ENCODE results near the gene WDTC1. TPM values are rescaled to one million over a fixed set of nuclear protein-coding genes. Genes with fewer than 3 reads are reported as not detected.

Gene WDTC1
- total RNA-seq, 1 experiment from 2014 or later, result 26.6 TPM

- no peak for TF ChIP-seq SP1 (IDR thresholded peaks at IDR 0.05; ENCODE audit: low read depth)
- no peak for TF ChIP-seq ZBTB33 (IDR thresholded peaks at IDR 0.05; ENCODE audit: extremely low read depth, insufficient replicate concordance, low read length)
- no peak for TF ChIP-seq ZFX (IDR thresholded peaks at IDR 0.05)
These were observed 33.1 kb upstream of the WDTC1 start (continued) for GRCh38 chr1:27201295-27201694.

GRCh38 chr1:27203946-27204345 lies 30.5 kb upstream of the WDTC1 start:
- no TSS peak for BruUV-seq (replicated peaks)
- Histone ChIP-seq H3K79me2 (ENCODE audit: insufficient read depth, low read length) (no peaks in the 10 kb centered on the region), H3K9ac (ENCODE audit: low read length) (no peak overlapping the region), H2AFZ (ENCODE audit: low read depth, low read length, poor library complexity, severe bottlenecking) (no peak overlapping the region), H3K4me2 (ENCODE audit: low read length) (no peak overlapping the region), H3K36me3 (ENCODE audit: control insufficient read depth in 1 of 2, insufficient read depth in 2 of 2, low read length in 2 of 2) (no peaks in the 10 kb centered on the region), H4K20me1 (ENCODE audit: insufficient read depth) (no peaks in the 10 kb centered on the region), H3K9me3 (ENCODE audit: control insufficient read depth in 1 of 2, insufficient read depth in 1 of 2, low read depth in 1 of 2, low read length in 2 of 2) (no peaks in the 10 kb centered on the region), H3K27me3 (ENCODE audit: insufficient read depth, low read length) (no peaks in the 10 kb centered on the region), H3K9me2 (ENCODE audit: insufficient read depth) (no peaks in the 10 kb centered on the region), H3K4me3 (replicated peaks in 1 of 2; ENCODE audit: low read depth in 1 of 2, low read length in 2 of 2) (no peak overlapping the region), H3K4me1 (ENCODE audit: control insufficient read depth in 1 of 2, insufficient read depth in 2 of 2, low read length in 2 of 2) (no peaks in the 10 kb centered on the region), H3K27ac (ENCODE audit: low read depth, low read length) (no peak overlapping the region)
- intact Hi-C loops (cut with micrococcal nuclease), result no loop called here
- no peak for ATAC-seq
- no peak for DNase-seq (ENCODE audit: low read depth, low spot score)
- ChIA-PET POLR2A (no interaction called here), CTCF (no interaction called here), RAD21 (ENCODE audit: low non-redundant PET in 1 of 2, low total read pairs in 2 of 2, uncharacterized antibody in 2 of 2, unreplicated experiment in 2 of 2) (no interaction called here)
- TF ChIP-seq MAX (IDR thresholded peaks at IDR 0.05) (no peak), ZFX (IDR thresholded peaks at IDR 0.05) (no peak), YY1 (IDR thresholded peaks at IDR 0.05; ENCODE audit: extremely low read depth, insufficient replicate concordance, low read depth, low read length) (no peak), FOSL1 (IDR thresholded peaks at IDR 0.05; ENCODE audit: low read depth) (no peak), SRF (IDR thresholded peaks at IDR 0.05; ENCODE audit: low read depth) (no peak), EZH2phosphoT487 (IDR thresholded peaks at IDR 0.05; ENCODE audit: borderline replicate concordance) (no peak), REST (IDR thresholded peaks at IDR 0.05; ENCODE audit: low read depth) (no peak), RAD21 (IDR thresholded peaks at IDR 0.05; ENCODE audit: low read depth) (no peak), TCF7L2 (IDR thresholded peaks at IDR 0.05; ENCODE audit: borderline replicate concordance, extremely low read depth, insufficient read depth, insufficient read length) (no peak), CTCF (IDR thresholded peaks at IDR 0.05 in 2 of 3, conservative IDR thresholded peaks at IDR 0.05 in 1 of 3; ENCODE audit: borderline replicate concordance in 1 of 3, insufficient read depth in 1 of 3, low read depth in 2 of 3, low read length in 2 of 3) (no peak), JUND (IDR thresholded peaks at IDR 0.05) (no peak), ZBTB33 (IDR thresholded peaks at IDR 0.05; ENCODE audit: extremely low read depth, insufficient replicate concordance, low read length) (no peak), EZH2 (IDR thresholded peaks at IDR 0.05) (no peak), EGR1 (IDR thresholded peaks at IDR 0.05; ENCODE audit: low read depth) (no peak), POLR2A (IDR thresholded peaks at IDR 0.05; ENCODE audit: borderline replicate concordance, extremely low read depth, insufficient read depth, insufficient read length) (no peak), SP1 (IDR thresholded peaks at IDR 0.05; ENCODE audit: low read depth) (no peak)

Measured in HCT116 (cell line).